Hepatocyte (in vitro differentiated cells): ENCODE measurements around the gene CLIP2. TPM values are rescaled to one million over a fixed set of nuclear protein-coding genes. Genes with fewer than 3 reads are reported as not detected.

ENCODE experiments used
- DNase-seq: peaks from one replicate; pipeline ENCODE4 v3.0.0-alpha.2; 2016; ENCODE audit warnings: low spot score
- H2AFZ ChIP-seq: fragments of 200-600 bp; sonication (generic); 2 replicates; pipeline ENCODE4 v1.6.0; 2016; ENCODE audit warnings: antibody characterized with exemption, mild to moderate bottlenecking
- H3K27ac ChIP-seq: fragments of 200-600 bp; sonication (generic); 2 replicates; pipeline ENCODE4 v1.5.1; 2016; ENCODE audit warnings: mild to moderate bottlenecking
- H3K27me3 ChIP-seq: fragments of 200-600 bp; sonication (generic); 2 replicates; pipeline ENCODE4 v1.6.1; 2016
- H3K36me3 ChIP-seq: fragments of 200-600 bp; sonication (generic); replicated peaks from 2 replicates; pipeline ENCODE4 v1.5.1; 2016; ENCODE audit warnings: low read depth; ENCODE audit not compliant: insufficient read depth
- H3K4me1 ChIP-seq: fragments of 200-600 bp; sonication (generic); 2 replicates; pipeline ENCODE4 v1.5.1; 2016; ENCODE audit warnings: mild to moderate bottlenecking, moderate library complexity; ENCODE audit not compliant: insufficient read depth
- H3K4me2 ChIP-seq: fragments of 200-600 bp; sonication (generic); 2 replicates; pipeline ENCODE4 v1.6.0; 2016
- H3K4me3 ChIP-seq: fragments of 200-600 bp; sonication (generic); 2 replicates; pipeline ENCODE4 v1.5.1; 2016; ENCODE audit warnings: mild to moderate bottlenecking
- H3K79me2 ChIP-seq: fragments of 200-600 bp; sonication (generic); 2 replicates; pipeline ENCODE4 v1.6.0; 2017; ENCODE audit warnings: mild to moderate bottlenecking
- H3K9me2 ChIP-seq: fragments of 200-600 bp; sonication (generic); replicated peaks from 2 replicates; pipeline ENCODE4 v1.6.0; 2017; ENCODE audit warnings: mild to moderate bottlenecking; ENCODE audit not compliant: insufficient read depth
- H3K9me3 ChIP-seq: fragments of 200-600 bp; sonication (generic); 2 replicates; pipeline ENCODE4 v1.5.1; 2016; ENCODE audit warnings: low read depth, mild to moderate bottlenecking
- H4K20me1 ChIP-seq: fragments of 200-600 bp; sonication (generic); 2 replicates; pipeline ENCODE4 v1.6.0; 2016; ENCODE audit warnings: mild to moderate bottlenecking; ENCODE audit not compliant: insufficient read depth, poor library complexity, severe bottlenecking
- CTCF ChIP-seq: fragments of 200-600 bp; sonication (generic); IDR thresholded peaks from 2 replicates; pipeline ENCODE4 v1.5.1; 2016; ENCODE audit warnings: antibody characterized with exemption, mild to moderate bottlenecking; ENCODE audit not compliant: poor library complexity
- EZH2 ChIP-seq: fragments of 200-600 bp; sonication (generic); IDR thresholded peaks from 2 replicates; pipeline ENCODE4 v1.6.1; 2016; ENCODE audit warnings: antibody characterized with exemption, mild to moderate bottlenecking, borderline replicate concordance
- EZH2phosphoT487 ChIP-seq: fragments of 200-600 bp; sonication (generic); IDR thresholded peaks from one replicate; pipeline ENCODE4 v1.6.1; 2018; ENCODE audit warnings: antibody characterized with exemption, mild to moderate bottlenecking, low read depth, moderate library complexity; ENCODE audit not compliant: unreplicated experiment, severe bottlenecking
- WGBS: methylation state at CpG from one replicate; pipeline ENCODE4 v1.1.6; 2016; ENCODE audit warnings: low lambda C conversion rate; ENCODE audit errors: missing lambda C conversion rate; 5-methylcytosine and 5-hydroxymethylcytosine counted together
- polyA plus RNA-seq: library from polyadenylated mRNA; unstranded; fragments of >200 nt; fragmentation: Nextera tagmentation; extraction: Ambion mirVana; gene quantifications from 2 replicates; pipeline ENCODE4 v1.2.1, GENCODE V29; 2016
- total RNA-seq: library from RNA; depleted of rRNA; stranded (reverse); fragments of >200 nt; gene quantifications from 2 replicates; pipeline ENCODE4 v1.2.3, GENCODE V29; 2014

The CLIP2 gene
- total and polyA plus RNA-seq, 2 experiments from 2014 or later: 17.9 to 28.5 TPM

GRCh38 chr7:74300926-74301325 lies 11.7 kb downstream of the CLIP2 start:
- WGBS: 93% methylated on average over 4 of the region's 4 CpGs
- TF ChIP-seq CTCF (no peak), EZH2phosphoT487 (no peak), EZH2 (no peak)
- Histone ChIP-seq H3K9me3 (no peaks in the 10 kb centered on the region), H3K27ac (no peak overlapping the region), H2AFZ (no peak overlapping the region), H3K27me3 (no peaks in the 10 kb centered on the region), H3K36me3 (no peaks in the 10 kb centered on the region), H3K4me1 (no peaks in the 10 kb centered on the region), H3K4me2 (no peak overlapping the region), H3K9me2 (no peaks in the 10 kb centered on the region), H4K20me1 (peaks cover 23% of the 10 kb centered on the region), H3K79me2 (peaks cover 88% of the 10 kb centered on the region), H3K4me3 (no peak overlapping the region)
- DNase-seq: no peak

GRCh38 chr7:74302745-74303221 lies 13.6 kb downstream of the CLIP2 start:
- Histone ChIP-seq H3K27me3 (no peaks in the 10 kb centered on the region), H2AFZ (no peak overlapping the region), H3K4me2 (no peak overlapping the region), H3K79me2 (peaks cover 72% of the 10 kb centered on the region), H3K36me3 (no peaks in the 10 kb centered on the region), H3K9me3 (no peaks in the 10 kb centered on the region), H4K20me1 (peaks cover 27% of the 10 kb centered on the region), H3K4me1 (no peaks in the 10 kb centered on the region), H3K4me3 (no peak overlapping the region), H3K9me2 (no peaks in the 10 kb centered on the region), H3K27ac (no peak overlapping the region)
- WGBS: 83% methylated on average over 10 of the region's 10 CpGs
- no peak for DNase-seq
- TF ChIP-seq EZH2 (no peak), CTCF (no peak)

- H3K9me3 ChIP-seq: no peaks in the 10 kb centered on the region
- H4K20me1 ChIP-seq: peaks cover 23% of the 10 kb centered on the region
- no peak overlapping the region for H3K4me3 ChIP-seq
- H3K27me3 ChIP-seq: no peaks in the 10 kb centered on the region
- H3K36me3 ChIP-seq: no peaks in the 10 kb centered on the region
- H3K27ac ChIP-seq: no peak overlapping the region
- no peak overlapping the region for H2AFZ ChIP-seq
- H3K4me1 ChIP-seq: no peaks in the 10 kb centered on the region
- no peak overlapping the region for H3K4me2 ChIP-seq
- H3K79me2 ChIP-seq: peaks cover 60% of the 10 kb centered on the region
- 100% methylated on average over 2 of the region's 2 CpGs for WGBS
- TF ChIP-seq EZH2 (no peak), EZH2phosphoT487 (no peak), CTCF (no peak)
- no peak for DNase-seq
- H3K9me2 ChIP-seq: no peaks in the 10 kb centered on the region
Observed at GRCh38 chr7:74304550-74304949, 15.3 kb downstream of the CLIP2 start.
